GM12801 (cell line): ENCODE data around the gene ENTPD3.

Source experiments
- TF ChIP-seq, protein P1 (sequence below): IDR thresholded peaks from one replicate; pipeline ENCODE4 v1.5.1; 2011; ENCODE audit warnings: control low read depth; ENCODE audit not compliant: insufficient read length; ENCODE audit errors: extremely low read depth

The ENTPD3 gene

DNA sequence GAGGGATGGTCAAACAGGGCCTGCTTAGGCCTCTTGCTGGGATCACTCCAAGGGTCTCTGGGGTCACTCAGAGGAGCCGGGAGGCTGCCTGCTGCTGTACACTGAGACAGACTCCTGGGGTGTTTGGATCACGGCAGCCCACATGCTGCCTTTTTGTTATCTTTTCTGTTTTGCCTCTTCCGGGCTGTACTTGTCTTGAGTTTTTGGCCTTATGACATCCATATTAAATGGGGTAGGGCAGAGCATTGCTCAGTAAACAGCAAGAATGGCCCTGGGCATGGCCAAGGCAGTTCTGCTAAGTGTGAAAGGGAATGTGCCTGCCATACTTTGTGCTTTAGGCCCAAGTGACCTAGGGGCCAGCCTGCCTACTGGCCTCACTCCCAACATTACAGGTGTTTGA lies 771 bp upstream of the ENTPD3 start:
- TF ChIP-seq, protein P1, sequence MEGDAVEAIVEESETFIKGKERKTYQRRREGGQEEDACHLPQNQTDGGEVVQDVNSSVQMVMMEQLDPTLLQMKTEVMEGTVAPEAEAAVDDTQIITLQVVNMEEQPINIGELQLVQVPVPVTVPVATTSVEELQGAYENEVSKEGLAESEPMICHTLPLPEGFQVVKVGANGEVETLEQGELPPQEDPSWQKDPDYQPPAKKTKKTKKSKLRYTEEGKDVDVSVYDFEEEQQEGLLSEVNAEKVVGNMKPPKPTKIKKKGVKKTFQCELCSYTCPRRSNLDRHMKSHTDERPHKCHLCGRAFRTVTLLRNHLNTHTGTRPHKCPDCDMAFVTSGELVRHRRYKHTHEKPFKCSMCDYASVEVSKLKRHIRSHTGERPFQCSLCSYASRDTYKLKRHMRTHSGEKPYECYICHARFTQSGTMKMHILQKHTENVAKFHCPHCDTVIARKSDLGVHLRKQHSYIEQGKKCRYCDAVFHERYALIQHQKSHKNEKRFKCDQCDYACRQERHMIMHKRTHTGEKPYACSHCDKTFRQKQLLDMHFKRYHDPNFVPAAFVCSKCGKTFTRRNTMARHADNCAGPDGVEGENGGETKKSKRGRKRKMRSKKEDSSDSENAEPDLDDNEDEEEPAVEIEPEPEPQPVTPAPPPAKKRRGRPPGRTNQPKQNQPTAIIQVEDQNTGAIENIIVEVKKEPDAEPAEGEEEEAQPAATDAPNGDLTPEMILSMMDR, result no peak

DNA sequence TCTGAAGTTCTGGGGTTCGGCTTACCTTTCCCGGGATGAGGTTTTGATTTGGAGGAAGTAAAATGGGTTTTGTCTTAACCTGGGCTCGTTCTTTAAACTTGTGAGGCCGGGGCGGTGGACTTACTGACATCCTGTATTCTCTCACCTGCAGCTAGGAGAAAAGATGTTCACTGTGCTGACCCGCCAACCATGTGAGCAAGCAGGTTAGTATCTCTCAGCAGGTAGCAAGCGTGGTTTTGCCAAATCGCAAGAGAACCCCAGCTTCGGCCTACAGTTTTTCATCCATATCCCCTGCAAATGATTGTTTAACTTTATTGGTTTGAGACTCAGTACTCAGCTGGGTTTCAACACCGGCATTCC lies 891 bp downstream of the ENTPD3 start:
- TF ChIP-seq, protein P1, result no peak

DNA sequence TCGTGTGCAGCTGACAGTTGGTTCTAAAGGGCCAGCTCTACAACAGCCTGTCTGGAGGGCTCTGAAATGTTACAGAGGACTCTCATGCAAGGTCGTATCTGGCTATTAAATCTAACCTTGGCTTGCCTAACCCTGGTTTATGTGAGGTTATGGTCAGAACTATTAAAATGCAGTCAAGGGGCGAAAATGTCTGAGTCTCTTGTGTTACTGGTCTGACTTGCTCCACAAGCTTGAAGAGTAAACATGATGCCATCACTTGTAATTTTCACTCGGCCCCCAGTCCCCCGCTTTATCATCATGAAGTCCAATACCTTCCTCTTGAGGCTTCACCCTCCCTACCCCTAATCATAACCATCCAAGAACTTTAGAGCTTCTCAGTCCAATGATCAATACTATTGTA lies 9.4 kb downstream of the ENTPD3 start:
- TF ChIP-seq, protein P1, result no peak

DNA sequence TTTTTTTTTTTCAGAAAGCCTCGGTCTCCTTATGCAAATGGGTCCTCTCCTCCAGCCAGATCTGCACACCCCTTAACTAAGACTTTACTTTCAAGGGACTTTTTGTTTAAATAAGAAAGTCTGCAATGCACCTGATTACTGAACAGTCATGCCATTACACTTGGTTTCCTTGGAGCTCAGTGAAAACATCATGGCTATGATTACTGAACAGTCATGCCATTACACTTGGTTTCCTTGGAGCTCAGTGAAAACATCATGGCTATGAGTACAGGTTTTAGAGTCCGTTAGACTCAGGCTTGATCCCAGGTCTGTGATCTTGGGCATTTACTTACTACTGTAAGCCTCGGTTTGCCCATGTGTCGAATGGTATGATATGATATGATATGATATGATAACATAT lies 10.1 kb downstream of the ENTPD3 start:
- TF ChIP-seq, protein P1, result no peak

DNA sequence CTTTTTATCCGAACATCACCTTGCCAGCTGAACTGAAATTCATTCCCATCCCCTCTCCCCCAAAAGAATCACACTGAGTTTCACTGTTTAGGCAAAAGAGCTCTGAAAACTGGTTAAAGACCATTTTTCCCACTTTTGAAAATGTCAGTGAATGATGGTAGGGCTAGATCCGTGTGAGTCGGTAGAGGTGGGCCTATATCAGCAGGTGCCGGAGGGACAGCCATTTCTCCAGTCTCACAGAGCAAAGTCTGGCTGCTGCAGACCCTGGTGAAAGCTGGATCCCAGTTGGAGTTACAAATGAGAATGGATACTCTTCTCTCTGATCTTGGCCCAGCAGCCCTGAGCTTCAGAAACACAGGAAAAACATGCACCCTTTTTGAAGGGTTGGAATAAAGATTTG lies 10.9 kb downstream of the ENTPD3 start:
- TF ChIP-seq, protein P1, result no peak

DNA sequence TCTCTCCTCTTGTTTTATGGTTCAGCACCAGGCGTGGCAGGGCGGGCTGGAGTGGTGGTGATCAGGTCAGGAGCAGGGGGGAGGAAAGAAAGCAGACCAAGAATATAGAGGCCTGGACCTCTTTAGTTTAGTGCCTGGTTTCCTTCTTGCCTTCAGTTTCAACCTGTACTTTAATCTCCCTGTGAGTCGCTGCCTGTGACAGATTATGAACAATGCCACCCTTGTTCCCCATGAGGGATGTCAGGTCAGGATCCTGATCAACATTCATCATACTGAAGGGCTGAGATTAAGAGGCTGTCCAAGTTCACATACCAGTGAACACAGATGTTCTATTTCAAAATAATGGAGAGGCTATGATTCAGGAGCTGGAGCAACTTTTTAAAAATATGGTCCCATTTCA lies 11.4 kb downstream of the ENTPD3 start:
- TF ChIP-seq, protein P1, result no peak

DNA sequence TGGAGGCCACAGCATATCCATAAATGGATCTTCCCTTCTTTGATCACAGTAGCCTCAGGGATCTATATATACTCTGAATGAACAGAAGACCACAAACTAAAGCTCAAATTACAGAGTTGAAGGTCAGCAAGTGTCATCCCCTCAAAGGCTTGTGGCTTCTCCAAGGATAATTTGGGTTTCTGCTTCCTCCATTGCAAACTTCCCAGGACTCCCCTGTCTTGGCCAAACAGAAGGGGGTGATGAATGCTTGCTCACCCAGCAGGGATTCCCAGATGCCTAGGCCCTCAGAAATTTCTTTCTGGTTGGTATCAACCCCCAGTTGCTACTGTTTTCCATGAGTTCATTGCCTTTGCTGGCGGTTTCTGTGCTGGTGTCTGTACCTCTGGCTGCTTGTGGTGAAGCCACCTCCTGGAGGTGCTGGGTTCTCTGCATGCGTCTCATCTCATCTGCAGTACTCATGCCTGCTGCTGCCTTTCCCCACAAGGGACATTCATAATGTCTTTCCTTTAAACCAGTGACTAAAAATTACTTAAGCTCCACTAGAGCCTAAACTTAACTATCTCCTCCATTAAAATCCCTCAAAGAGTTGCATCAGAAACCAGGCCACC lies 17.7 kb downstream of the ENTPD3 start:
- TF ChIP-seq, protein P1, result no peak
